ENCODE data around the gene CFAP92.

Gene CFAP92

DNA sequence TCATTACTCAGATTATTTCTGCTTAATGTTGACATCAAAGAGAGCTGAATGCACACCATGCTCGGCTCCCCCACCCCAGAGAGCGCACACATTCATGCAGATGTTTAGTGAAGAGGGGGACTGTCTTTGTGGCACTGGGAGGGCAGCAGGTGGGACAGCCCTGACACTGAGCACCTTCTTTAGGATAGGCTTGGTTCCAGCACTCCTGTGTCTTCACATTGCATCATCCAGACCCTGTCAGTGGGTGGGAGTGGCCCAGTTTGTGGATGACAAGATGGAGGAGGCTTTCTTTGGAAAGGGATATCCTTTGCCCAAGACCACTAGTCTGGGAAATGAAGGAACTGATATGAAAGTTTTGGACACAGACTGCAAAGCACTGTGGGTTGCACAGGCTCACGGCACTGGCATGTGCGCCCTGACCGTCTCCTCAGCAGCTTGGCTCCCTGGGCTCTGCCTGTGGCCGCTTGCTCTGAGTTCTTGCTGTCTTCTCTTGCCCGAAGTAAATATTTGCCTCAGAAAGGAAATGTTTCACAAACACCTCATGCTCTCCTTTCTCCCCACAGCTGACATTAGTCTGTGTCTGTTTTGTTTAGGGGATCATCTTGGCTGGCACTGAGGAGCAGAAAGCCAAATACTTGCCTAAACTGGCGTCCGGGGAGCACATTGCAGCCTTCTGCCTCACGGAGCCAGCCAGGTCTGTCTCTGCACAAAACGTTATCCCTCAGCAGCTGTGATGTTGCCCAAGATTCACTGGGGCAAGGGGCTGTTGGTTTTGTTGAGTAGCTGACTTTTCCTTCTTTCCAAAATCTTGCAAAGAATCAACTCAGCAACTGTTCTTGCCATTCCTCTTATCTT lies 97.8 kb downstream of the CFAP92 start:
- no peak overlapping the region for H3K4me2 ChIP-seq (ENCODE audit: low read length)
- no peaks in the 10 kb centered on the region for H3K27me3 ChIP-seq (ENCODE audit: insufficient read depth, low read length)
- H3F3A ChIP-seq (ENCODE audit: insufficient read depth, low read length), result no peaks in the 10 kb centered on the region
- no peaks in the 10 kb centered on the region for H3K9me3 ChIP-seq (ENCODE audit: low read length)
- no peak overlapping the region for H3K9ac ChIP-seq (ENCODE audit: low read length)
- no peak overlapping the region for H3K27ac ChIP-seq (ENCODE audit: low read depth, low read length, poor library complexity, severe bottlenecking)
- TF ChIP-seq EZH2 (IDR thresholded peaks at IDR 0.05; ENCODE audit: borderline replicate concordance, low read length), result no peak
- TF ChIP-seq, protein P1, sequence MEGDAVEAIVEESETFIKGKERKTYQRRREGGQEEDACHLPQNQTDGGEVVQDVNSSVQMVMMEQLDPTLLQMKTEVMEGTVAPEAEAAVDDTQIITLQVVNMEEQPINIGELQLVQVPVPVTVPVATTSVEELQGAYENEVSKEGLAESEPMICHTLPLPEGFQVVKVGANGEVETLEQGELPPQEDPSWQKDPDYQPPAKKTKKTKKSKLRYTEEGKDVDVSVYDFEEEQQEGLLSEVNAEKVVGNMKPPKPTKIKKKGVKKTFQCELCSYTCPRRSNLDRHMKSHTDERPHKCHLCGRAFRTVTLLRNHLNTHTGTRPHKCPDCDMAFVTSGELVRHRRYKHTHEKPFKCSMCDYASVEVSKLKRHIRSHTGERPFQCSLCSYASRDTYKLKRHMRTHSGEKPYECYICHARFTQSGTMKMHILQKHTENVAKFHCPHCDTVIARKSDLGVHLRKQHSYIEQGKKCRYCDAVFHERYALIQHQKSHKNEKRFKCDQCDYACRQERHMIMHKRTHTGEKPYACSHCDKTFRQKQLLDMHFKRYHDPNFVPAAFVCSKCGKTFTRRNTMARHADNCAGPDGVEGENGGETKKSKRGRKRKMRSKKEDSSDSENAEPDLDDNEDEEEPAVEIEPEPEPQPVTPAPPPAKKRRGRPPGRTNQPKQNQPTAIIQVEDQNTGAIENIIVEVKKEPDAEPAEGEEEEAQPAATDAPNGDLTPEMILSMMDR (IDR thresholded peaks at IDR 0.05; ENCODE audit: low read length), result no peak
- no peaks in the 10 kb centered on the region for H3K4me1 ChIP-seq (ENCODE audit: insufficient read depth, low read length, severe bottlenecking)
- no peaks in the 10 kb centered on the region for H3K79me2 ChIP-seq (ENCODE audit: insufficient read depth, low read length)
- no peak overlapping the region for H3K4me3 ChIP-seq (ENCODE audit: low read depth, low read length, poor library complexity, severe bottlenecking)
- H4K20me1 ChIP-seq (ENCODE audit: insufficient read depth, low read length), result no peaks in the 10 kb centered on the region
- no peaks in the 10 kb centered on the region for H3K9me2 ChIP-seq (ENCODE audit: low read depth, low read length)
- no peak overlapping the region for H2AFZ ChIP-seq (ENCODE audit: low read length)
- H3K36me3 ChIP-seq (ENCODE audit: insufficient read depth, low read length), result peaks cover 88% of the 10 kb centered on the region

DNA sequence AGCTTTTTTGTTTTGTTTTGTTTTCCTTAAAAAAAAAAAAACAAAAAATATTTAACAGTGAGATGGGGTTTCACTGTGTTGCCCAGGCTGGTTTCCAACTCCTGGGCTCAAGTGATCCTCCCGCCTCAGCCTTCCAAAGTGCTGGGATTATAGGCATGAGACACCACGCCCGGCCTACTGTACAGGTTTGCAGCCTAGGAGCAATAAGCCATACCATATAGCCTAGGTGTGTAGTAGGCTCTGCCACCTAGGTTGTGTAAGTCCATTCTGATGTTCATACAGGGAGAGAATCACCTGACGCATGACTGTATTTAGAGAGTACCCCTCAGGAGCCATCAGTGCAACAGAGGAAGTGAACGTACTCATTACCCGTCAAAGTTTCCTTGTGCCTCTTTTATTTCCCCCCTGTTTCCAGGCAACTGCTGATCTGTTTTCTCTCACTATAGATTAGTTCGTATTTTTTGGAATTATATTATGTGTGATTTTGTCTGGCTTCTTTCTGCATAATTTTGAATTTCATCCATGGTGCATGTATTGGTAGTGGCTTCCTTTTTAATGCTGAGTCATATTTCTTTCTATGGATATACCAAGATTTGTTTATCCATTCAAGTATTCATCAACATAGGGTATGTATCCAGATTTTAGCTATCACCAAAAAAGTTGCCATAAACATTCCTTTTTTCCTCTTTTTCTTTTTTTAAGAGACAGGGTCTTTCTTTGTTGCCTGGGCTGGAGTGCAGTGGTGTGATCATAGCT lies 104.6 kb downstream of the CFAP92 start:
- TF ChIP-seq, protein P1 (IDR thresholded peaks at IDR 0.05; ENCODE audit: low read length), result no peak
- no peak for TF ChIP-seq EZH2 (IDR thresholded peaks at IDR 0.05; ENCODE audit: borderline replicate concordance, low read length)
- Histone ChIP-seq H3K9me2 (ENCODE audit: low read depth, low read length) (no peaks in the 10 kb centered on the region), H3K4me3 (ENCODE audit: low read depth, low read length, poor library complexity, severe bottlenecking) (no peak overlapping the region), H3K9me3 (ENCODE audit: low read length) (no peaks in the 10 kb centered on the region), H3K27ac (ENCODE audit: low read depth, low read length, poor library complexity, severe bottlenecking) (no peak overlapping the region), H3K9ac (ENCODE audit: low read length) (no peak overlapping the region), H3K4me2 (ENCODE audit: low read length) (no peak overlapping the region), H3K27me3 (ENCODE audit: insufficient read depth, low read length) (no peaks in the 10 kb centered on the region), H4K20me1 (ENCODE audit: insufficient read depth, low read length) (peaks cover 3% of the 10 kb centered on the region; the same call in 1 of the 2 replicates), H3K79me2 (ENCODE audit: insufficient read depth, low read length) (peaks cover 7% of the 10 kb centered on the region), H2AFZ (ENCODE audit: low read length) (no peak overlapping the region), H3K36me3 (ENCODE audit: insufficient read depth, low read length) (peaks cover 69% of the 10 kb centered on the region), H3F3A (ENCODE audit: insufficient read depth, low read length) (no peaks in the 10 kb centered on the region), H3K4me1 (ENCODE audit: insufficient read depth, low read length, severe bottlenecking) (no peaks in the 10 kb centered on the region)

DNA sequence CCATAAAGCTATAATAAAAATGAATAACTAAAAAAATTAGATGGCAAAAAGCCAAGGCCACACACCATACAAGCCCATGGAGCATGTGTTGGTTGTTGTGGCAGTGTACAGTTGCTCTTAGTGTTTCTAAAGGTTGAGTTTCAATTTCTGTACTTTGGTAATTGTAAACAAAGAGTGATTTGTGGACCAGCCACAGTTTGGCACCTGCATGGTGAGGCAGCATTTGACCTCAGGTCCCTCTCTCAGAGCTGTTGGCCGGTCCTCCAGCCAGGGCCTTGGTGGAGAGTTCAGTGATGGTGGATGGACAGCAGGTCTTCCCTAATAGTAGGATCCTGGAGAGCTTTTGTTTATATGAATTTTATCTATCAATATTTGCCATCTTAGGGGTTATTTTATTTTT lies 108.9 kb downstream of the CFAP92 start:
- Histone ChIP-seq H3K4me1 (ENCODE audit: insufficient read depth, low read length, severe bottlenecking) (peaks cover 28% of the 10 kb centered on the region), H4K20me1 (ENCODE audit: insufficient read depth, low read length) (peaks cover 3% of the 10 kb centered on the region; the same call in 1 of the 2 replicates), H3F3A (ENCODE audit: insufficient read depth, low read length) (no peaks in the 10 kb centered on the region), H3K4me2 (ENCODE audit: low read length) (no peak overlapping the region), H3K9me2 (ENCODE audit: low read depth, low read length) (no peaks in the 10 kb centered on the region), H3K9me3 (ENCODE audit: low read length) (no peaks in the 10 kb centered on the region), H3K36me3 (ENCODE audit: insufficient read depth, low read length) (peaks cover 80% of the 10 kb centered on the region), H3K9ac (ENCODE audit: low read length) (no peak overlapping the region), H2AFZ (ENCODE audit: low read length) (no peak overlapping the region), H3K27ac (ENCODE audit: low read depth, low read length, poor library complexity, severe bottlenecking) (no peak overlapping the region), H3K79me2 (ENCODE audit: insufficient read depth, low read length) (peaks cover 41% of the 10 kb centered on the region), H3K4me3 (ENCODE audit: low read depth, low read length, poor library complexity, severe bottlenecking) (no peak overlapping the region), H3K27me3 (ENCODE audit: insufficient read depth, low read length) (no peaks in the 10 kb centered on the region)
- TF ChIP-seq, protein P1 (IDR thresholded peaks at IDR 0.05; ENCODE audit: low read length), result no peak
- TF ChIP-seq EZH2 (IDR thresholded peaks at IDR 0.05; ENCODE audit: borderline replicate concordance, low read length), result no peak

Data from OCI-LY1 (cell line).